Ishikawa (cell line): Measurements from ENCODE around the gene CCDC57.

Source experiments
- EGR1 ChIP-seq: IDR thresholded peaks from 2 replicates; pipeline ENCODE4 v1.6.1; 2012
- FOXM1 ChIP-seq: IDR thresholded peaks from 2 replicates; pipeline ENCODE4 v1.6.1; 2012; ENCODE audit warnings: low read depth, borderline replicate concordance
- RAD21 ChIP-seq: IDR thresholded peaks from 2 replicates; pipeline ENCODE4 v1.6.1; 2012; ENCODE audit warnings: low read depth
- TAF1 ChIP-seq: IDR thresholded peaks from 2 replicates; pipeline ENCODE4 v1.6.1; 2012; ENCODE audit warnings: low read depth, mild to moderate bottlenecking
- TEAD4 ChIP-seq: IDR thresholded peaks from 2 replicates; pipeline ENCODE4 v1.6.1; 2012
- YY1 ChIP-seq: IDR thresholded peaks from 2 replicates; pipeline ENCODE4 v1.6.1; 2012; ENCODE audit warnings: low read depth

GRCh38 chr17:82186221-82186620, 26.4 kb downstream of the CCDC57 start:
- TF ChIP-seq TAF1 (no peak), FOXM1 (no peak), EGR1 (no peak), YY1 (no peak), RAD21 (no peak), TEAD4 (no peak)
